Effector memory CD8-positive, alpha-beta T cell (primary cell): Measurements from ENCODE around the gene MXI1.

Experiments used
- ATAC-seq: fragments of 150-1000 bp; cut with Tn5 transposase; replicated peaks from 2 replicates; pipeline ENCODE4 v1.10.0; 2021; ENCODE audit warnings: mild to moderate bottlenecking, moderate library complexity
- DNase-seq, 3 experiments: peaks; one replicate each; pipeline ENCODE4 v3.0.0; 2021
- H3K27ac Mint-ChIP-seq, 2 donors: one replicate each; pipeline ENCODE4 v1.8.0; 2022; ENCODE audit warnings: mild to moderate bottlenecking in 2 of 2, mixed read lengths in 2 of 2, moderate library complexity in 2 of 2
- H3K27me3 Mint-ChIP-seq, 2 donors: one replicate each; pipeline ENCODE4 v1.8.0; 2022; ENCODE audit warnings: mixed read lengths in 2 of 2
- H3K36me3 Mint-ChIP-seq: one replicate; pipeline ENCODE4 v1.8.0; 2022; ENCODE audit warnings: mild to moderate bottlenecking, moderate library complexity, mixed read lengths; ENCODE audit not compliant: insufficient read depth
- H3K4me1 Mint-ChIP-seq, 2 donors: one replicate each; pipeline ENCODE4 v1.8.0; 2022; ENCODE audit warnings: low read depth in 2 of 2, mixed read lengths in 2 of 2
- H3K4me3 Mint-ChIP-seq, 2 donors: one replicate each; pipeline ENCODE4 v1.8.0; 2022; ENCODE audit warnings: mild to moderate bottlenecking in 2 of 2, mixed read lengths in 2 of 2, moderate library complexity in 2 of 2
- H3K9me3 Mint-ChIP-seq, 2 donors: one replicate each; pipeline ENCODE4 v1.8.0; 2022; ENCODE audit warnings: mixed read lengths in 2 of 2
- total RNA-seq, 9 experiments: gene quantifications; one replicate each; lab custom pipeline; 2026; lab: John Stamatoyannopoulos, UW

Gene MXI1
- 20.3 to 123 (median 61.8) reads per million in 9 experiments for total RNA-seq

DNA sequence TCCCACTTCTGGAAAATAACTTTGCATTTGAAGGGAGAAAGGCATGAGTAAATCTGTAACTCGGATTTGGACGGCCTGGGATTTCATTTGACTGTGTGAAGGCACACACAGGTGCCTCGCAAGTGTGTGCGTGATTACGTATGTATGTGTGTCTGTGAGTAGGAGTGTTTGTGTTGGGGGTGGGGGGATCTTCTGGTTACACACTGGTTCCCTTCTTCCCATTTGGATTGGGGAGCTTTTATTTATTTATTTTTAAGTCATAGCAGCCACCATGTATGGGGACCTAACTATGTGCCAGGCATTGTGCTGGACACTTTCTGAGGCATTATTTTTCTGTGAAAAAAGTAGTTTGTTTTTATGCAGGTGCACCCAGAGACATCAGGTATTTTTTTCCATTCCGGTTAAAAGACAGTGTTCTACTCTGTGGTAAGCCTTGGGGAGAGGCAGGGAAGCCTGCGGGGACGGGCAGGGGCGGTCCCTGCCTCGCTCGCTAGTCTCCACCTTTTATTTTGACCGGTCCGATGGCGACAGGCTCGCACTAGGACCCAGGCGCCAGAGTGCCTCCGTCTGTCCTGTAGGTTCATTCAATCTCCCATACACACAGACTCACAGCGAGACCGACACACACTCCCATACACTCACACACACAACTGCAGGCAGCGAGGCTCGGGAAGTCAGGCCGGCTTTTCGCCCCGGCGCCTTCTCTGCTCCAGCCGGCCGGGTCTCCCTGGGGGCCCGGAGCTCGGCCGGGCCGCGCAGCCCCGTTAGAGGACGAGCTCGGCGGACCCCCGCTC is at the start of gene MXI1:
TSS of gene MXI1 (plus strand) at position 595 of the 794 bp plus-strand sequence. CDS start 204 bp downstream, outside the sequence.
- Mint-ChIP-seq H3K27ac (peak within 1 kb of the TSS; percentile 95 to 98), H3K4me1 (peaks cover 34 to 45% of the 10 kb centered on the region in 2 donors)
- ATAC-seq = no peak

DNA sequence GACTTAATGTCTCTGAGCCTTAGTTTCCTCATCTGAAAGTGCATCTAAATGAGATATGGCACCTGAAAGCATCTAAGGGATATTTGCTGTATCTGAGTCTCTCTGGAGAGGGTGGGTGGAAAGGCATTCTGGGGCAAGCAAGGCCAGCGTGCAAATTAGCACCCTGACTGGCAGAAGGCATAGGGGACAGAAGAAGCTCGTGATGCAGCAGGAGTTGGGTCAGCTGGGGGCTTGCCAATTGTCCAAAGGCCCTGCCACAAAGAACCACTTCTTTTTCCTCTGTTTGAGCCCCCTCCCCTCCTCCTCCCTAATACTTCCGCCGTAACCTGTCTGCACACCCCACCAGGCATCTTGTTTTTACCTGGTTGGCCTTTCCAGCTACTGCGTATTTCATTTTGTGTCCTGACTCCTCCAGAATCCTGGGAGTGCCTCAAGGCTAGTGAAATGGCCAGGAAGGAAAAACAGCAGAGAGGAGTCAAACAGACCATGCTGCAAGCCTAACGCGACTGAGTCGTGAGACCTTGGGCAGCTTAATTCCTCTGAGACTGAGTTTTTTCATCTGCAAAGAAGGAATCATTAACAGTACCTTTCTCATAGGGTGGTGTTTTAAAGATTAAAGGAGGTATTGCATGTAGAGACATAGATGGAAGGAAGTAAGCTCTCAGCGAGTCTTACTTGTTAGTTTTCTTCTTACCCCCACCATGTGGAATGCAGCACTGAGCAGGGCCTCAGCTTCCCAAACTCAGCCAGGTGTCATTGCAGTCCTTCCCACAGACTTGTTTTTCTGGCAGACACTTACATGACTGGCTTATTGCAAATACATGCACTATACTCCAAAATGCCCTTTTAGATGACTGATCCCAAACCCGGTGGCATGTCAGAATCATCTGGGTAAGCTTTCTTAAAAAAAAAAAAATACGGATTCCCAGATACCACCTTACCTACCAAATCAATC is 49.1 kb upstream of the MXI1 start:
- H3K9me3 Mint-ChIP-seq = no peaks in the 10 kb centered on the region
- no peak overlapping the region for H3K27ac Mint-ChIP-seq
- peaks cover 35 to 36% of the 10 kb centered on the region in 2 donors for H3K4me1 Mint-ChIP-seq
- no peak for DNase-seq
- H3K27me3 Mint-ChIP-seq = peaks cover 57 to 84% of the 10 kb centered on the region in 2 donors
- H3K4me3 Mint-ChIP-seq = peak overlapping the region; percentile 61 to 72
- ATAC-seq = no peak
- H3K36me3 Mint-ChIP-seq = peaks cover 20% of the 10 kb centered on the region

More for the DNA sequence above, at the start of gene MXI1:
- Mint-ChIP-seq H3K4me3 (peak within 1 kb of the TSS; percentile 85 to 97), H3K27me3 (peaks cover 6 to 35% of the 10 kb centered on the region in 2 donors), H3K9me3 (no peaks in the 10 kb centered on the region), H3K36me3 (peaks cover 31% of the 10 kb centered on the region)
- no peak for DNase-seq

DNA sequence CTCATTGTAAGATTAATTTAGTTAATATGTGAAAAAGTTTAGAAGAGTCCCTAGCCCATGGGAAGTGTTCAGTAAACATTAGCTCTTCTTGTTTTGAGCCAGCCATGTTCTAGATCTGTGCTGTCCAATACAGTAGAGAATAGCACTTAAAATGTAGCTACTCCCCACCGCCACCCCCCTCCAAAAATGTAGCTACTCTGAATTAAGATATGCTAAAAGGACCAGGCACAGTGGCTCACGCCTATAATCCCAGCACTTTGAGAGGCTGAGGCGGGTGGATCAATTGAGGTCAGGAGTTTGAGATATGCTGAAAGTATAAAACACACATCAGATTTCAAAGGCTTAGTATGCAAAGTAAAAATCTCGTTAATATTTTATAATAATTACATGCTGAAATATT is 47.3 kb upstream of the MXI1 start:
- DNase-seq (no peak), ATAC-seq (no peak)
- Mint-ChIP-seq H3K27me3 (peaks cover 57 to 84% of the 10 kb centered on the region in 2 donors), H3K9me3 (no peaks in the 10 kb centered on the region), H3K36me3 (peaks cover 20% of the 10 kb centered on the region), H3K4me1 (peaks cover 29 to 32% of the 10 kb centered on the region in 2 donors), H3K4me3 (no peak overlapping the region), H3K27ac (no peak overlapping the region)

DNA sequence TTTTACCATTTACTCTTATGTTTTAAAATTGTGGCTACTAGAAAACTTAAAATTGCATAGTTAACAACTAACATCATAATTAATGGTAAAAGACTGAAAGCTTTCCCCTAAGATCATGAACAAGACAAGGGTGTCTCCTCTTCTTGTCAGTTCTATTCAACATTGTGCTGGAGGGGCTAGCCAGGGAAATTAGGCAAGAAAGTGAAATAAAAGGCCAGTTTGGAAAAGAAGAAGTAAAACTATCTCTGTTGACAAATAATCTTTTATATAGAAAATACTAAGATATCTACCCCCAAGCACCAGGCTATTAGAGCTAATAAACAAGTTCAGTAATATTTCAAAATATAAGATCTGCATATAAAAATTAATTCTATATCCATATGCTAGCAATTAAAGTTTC is 46.9 kb upstream of the MXI1 start:
- H3K27me3 Mint-ChIP-seq = peaks cover 58 to 84% of the 10 kb centered on the region in 2 donors
- H3K27ac Mint-ChIP-seq = no peak overlapping the region
- H3K4me1 Mint-ChIP-seq = peaks cover 25 to 30% of the 10 kb centered on the region in 2 donors
- H3K9me3 Mint-ChIP-seq = no peaks in the 10 kb centered on the region
- H3K36me3 Mint-ChIP-seq = peaks cover 20% of the 10 kb centered on the region
- DNase-seq = no peak
- no peak overlapping the region for H3K4me3 Mint-ChIP-seq
- ATAC-seq = no peak

DNA sequence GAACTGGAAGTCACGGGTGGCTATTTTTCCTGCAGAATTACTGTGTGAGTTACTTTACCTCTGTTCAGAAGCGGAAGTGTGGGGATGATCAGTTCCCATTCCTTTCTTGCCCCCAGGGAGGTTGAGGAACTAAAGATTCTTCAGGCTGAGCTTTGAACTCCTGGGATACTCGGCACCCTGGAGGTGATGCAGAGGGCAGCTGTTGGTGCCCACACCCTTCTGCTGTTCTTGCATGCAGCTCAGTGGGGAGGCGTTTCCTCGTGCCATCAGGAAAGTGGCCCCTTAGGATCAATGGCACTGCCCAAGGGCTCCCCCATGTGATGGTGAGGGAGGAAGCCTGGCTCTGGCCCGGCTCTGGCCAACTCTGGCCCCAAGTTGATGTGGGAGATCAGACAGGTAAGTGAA is 44.7 kb upstream of the MXI1 start:
- H3K4me1 Mint-ChIP-seq = peaks cover 10 to 14% of the 10 kb centered on the region in 2 donors
- H3K27me3 Mint-ChIP-seq = peaks cover 70 to 88% of the 10 kb centered on the region in 2 donors
- H3K36me3 Mint-ChIP-seq = peaks cover 3% of the 10 kb centered on the region
- no peak overlapping the region for H3K4me3 Mint-ChIP-seq
- H3K27ac Mint-ChIP-seq = no peak overlapping the region
- ATAC-seq = no peak
- H3K9me3 Mint-ChIP-seq = no peaks in the 10 kb centered on the region
- no peak for DNase-seq

DNA sequence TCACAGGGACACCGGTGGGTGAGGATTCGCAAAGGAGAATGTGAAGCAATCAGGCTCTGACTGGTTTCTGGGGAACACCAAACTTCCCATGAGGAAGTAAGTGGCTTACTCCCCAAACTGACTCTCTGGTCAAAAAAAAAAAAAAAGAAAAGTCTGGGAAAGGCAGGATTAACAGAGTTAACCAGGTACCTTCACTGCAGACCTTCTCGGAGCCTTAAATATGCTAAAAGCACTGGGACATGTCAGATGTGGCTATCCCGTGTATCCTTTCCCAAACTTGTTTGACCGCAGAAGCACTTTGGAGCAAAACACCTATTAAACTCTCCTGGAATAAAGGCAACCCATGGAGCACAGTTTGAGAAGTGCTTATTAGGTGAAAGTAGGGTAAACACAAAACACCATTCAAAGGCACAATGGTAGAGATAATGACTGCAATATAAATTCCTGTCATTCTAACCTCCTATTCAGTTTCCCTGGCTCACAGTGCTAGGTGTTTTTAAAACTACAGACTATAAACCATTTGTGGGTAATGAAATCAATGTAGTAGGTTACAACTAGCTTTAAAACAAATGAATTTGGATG is 44.1 kb upstream of the MXI1 start:
- DNase-seq (no peak), ATAC-seq (no peak)
- Mint-ChIP-seq H3K27ac (no peak overlapping the region), H3K4me1 (peaks cover 12 to 14% of the 10 kb centered on the region in 2 donors), H3K4me3 (no peak overlapping the region), H3K27me3 (peaks cover 75 to 88% of the 10 kb centered on the region in 2 donors), H3K36me3 (peaks cover 3% of the 10 kb centered on the region), H3K9me3 (no peaks in the 10 kb centered on the region)

DNA sequence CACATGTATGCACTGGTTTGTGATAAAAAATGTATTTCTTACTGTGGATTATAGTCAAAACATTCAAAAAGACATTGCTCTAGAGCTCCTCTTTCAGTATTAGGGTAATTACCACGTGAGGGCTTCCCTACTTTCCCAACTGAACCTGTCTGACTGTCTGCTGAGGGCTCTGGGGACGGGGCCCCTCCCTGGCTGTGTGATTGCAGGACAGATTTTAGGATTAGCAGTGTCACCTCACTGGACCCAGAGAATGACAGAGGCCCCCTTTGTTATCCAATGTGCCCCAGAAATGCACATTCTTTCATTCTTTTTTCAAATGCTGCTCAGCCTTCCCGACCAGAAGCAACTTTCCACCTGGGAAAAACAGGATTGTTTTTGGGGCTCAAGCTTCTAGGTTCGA is 43.6 kb upstream of the MXI1 start:
- Mint-ChIP-seq H3K4me1 (peaks cover 16 to 20% of the 10 kb centered on the region in 2 donors), H3K27ac (no peak overlapping the region), H3K4me3 (no peak overlapping the region), H3K9me3 (no peaks in the 10 kb centered on the region), H3K27me3 (peaks cover 75 to 88% of the 10 kb centered on the region in 2 donors), H3K36me3 (peaks cover 3% of the 10 kb centered on the region)
- DNase-seq (no peak), ATAC-seq (no peak)

DNA sequence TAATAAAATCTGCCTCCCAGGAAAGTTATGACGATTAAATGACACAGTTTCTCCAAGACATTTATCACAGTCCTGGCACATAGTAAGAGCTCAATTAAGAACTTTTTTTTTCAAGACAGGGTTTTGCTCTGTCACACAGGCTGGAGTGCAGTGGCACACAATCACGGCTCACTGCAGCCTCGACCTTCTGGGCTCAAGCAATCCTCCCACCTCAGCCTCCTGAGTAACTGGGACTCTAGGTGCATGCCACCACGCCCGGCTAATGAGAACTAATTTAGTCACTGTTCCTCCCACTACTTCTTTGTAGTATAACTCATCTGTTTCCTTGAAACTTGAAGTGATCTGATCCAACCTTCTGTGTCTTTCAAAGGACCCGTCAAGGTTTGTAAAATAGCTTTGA is 42.2 kb upstream of the MXI1 start:
- peaks cover 3% of the 10 kb centered on the region for H3K36me3 Mint-ChIP-seq
- DNase-seq (no peak), ATAC-seq (no peak)
- no peak overlapping the region for H3K4me3 Mint-ChIP-seq
- peaks cover 75 to 89% of the 10 kb centered on the region in 2 donors for H3K27me3 Mint-ChIP-seq
- no peaks in the 10 kb centered on the region for H3K9me3 Mint-ChIP-seq
- no peak overlapping the region for H3K27ac Mint-ChIP-seq
- peaks cover 22 to 23% of the 10 kb centered on the region in 2 donors for H3K4me1 Mint-ChIP-seq

DNA sequence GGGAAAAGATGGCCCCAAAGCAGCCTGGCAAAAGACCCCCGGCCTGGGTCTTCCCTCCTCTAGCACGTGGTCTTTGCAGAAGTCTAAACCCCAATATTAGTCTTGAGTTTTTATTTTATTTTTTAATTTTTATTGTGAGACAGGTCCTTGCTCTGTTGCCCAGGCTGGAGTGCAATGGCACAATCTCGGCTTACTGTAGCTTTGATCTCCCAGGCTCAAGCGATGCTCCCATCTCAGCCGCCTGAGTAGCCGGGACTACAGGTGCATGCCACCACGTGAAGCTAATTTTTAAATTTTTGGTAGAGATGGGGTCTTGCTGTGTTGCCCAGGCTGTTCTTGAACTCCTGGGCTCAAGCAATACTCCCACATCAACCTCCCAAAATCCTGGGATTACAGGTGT is 40.3 kb upstream of the MXI1 start:
- Mint-ChIP-seq H3K27me3 (peaks cover 80 to 93% of the 10 kb centered on the region in 2 donors), H3K27ac (no peak overlapping the region), H3K4me1 (peaks cover 29% of the 10 kb centered on the region in 2 donors), H3K36me3 (no peaks in the 10 kb centered on the region), H3K9me3 (no peaks in the 10 kb centered on the region), H3K4me3 (no peak overlapping the region)
- DNase-seq (no peak), ATAC-seq (no peak)

DNA sequence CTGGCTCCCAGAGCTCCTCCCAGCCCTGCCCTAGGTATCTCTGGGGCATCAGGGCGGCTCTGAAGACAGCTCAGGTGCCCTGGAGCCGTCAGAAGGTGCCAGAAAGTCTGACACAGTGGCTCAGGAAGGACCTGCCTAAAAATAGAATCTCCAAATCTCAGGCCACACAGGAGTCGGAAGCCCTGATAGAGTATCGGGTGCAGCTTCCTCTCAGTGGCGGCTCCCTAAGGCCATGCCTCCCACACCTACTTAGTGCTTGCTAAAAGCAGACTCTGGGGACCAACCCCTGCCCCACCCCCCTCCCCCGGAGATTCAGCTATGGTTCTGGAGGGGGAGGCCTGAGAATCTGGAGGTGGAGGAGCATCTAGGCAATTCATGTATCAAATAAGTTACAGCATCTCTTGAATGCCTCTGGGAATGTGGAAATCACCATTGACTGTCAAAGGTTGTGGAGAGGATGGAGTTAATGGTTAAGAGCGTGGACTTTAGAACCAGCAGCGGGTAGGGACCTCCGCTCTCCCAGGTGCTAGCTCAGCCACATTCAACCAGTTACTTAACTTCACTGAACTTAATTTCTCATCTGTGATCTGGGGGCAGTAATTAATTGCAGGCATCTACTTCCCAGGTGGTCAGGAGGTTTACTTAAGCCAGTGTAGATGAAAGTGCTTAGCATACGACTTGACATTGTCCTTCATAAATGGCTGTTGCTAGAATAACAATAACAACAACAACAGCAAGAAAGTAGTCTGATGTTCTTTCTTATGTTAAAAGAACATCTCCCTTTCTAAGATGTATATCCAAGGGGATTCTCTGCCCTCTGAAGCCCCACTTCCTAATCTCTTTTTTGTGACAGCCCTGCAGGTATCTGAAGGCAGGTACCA is 38.6 kb upstream of the MXI1 start:
- peak; percentile 66 for ATAC-seq
- no peak for DNase-seq
- H3K9me3 Mint-ChIP-seq = no peaks in the 10 kb centered on the region

DNA sequence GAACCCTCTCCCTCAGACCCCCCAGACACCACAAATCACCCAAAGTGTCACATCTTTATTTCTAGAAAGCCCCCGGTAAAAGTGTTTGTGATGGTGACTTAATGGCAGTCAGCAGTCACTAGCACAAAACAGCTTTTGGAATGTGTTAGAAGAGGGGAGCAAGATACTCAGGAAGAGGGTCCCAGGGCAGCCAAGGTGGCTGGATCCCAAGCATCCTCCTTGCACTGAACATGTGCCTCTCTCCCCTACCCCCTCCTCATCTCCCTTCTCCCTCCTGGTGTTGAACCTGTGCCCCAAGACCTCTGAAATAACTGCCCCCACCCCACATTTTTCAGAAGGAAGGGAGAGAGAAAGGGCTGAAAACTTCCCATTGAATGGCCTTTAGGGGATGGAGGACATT is 37.8 kb upstream of the MXI1 start:
- Mint-ChIP-seq H3K27me3 (peaks cover 78 to 94% of the 10 kb centered on the region in 2 donors), H3K27ac (no peak overlapping the region), H3K36me3 (peaks cover 3% of the 10 kb centered on the region), H3K9me3 (no peaks in the 10 kb centered on the region), H3K4me3 (no peak overlapping the region), H3K4me1 (peaks cover 24 to 29% of the 10 kb centered on the region in 2 donors)
- ATAC-seq (no peak), DNase-seq (no peak)

More for the DNA sequence above, 38.6 kb upstream of the MXI1 start:
- Mint-ChIP-seq H3K27ac (no peak overlapping the region), H3K27me3 (peaks cover 81 to 94% of the 10 kb centered on the region in 2 donors), H3K4me1 (peaks cover 24 to 29% of the 10 kb centered on the region in 2 donors), H3K4me3 (no peak overlapping the region), H3K36me3 (peaks cover 3% of the 10 kb centered on the region)

DNA sequence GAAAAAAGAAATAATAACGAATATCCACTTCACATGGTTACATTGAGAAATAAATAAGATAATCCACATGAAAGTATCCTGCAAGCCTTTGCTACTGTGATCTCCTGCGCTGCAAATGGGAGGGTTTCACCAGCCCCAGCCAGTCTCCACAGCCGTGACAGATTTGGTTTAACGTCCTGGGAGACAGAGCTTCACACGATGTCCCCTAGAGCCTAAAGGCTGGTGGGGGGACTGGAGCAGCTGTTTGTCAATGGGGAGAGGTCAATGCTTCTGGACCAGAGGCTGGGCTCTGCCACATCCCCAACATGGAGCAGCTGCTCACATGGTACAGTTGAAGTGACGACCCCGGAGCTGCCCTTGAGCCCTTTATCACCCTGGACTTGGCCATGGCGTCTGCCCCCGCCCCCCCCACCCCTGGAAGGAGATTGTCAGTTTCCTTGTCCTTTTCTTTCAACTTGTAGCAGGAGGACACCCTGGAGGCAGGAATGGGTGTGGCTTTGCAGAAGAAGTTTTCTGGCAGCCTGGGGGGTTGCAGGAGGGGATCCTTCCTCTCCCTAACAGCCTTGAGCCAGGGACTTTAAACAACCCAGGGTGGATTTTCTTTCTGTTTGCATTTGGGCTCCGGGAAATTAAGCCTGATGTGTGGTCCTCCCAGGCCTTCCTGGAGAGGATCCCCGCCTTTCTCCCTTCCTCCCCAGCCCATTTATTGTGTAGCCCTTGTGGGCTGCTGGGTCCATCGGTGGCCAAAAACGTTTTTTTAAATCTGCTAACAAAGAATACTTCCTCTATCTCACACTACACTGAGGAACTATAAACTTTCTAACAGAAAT is 37.0 kb upstream of the MXI1 start:
- no peak overlapping the region for H3K27ac Mint-ChIP-seq
- H3K4me3 Mint-ChIP-seq = no peak overlapping the region
- DNase-seq (no peak), ATAC-seq (no peak)
- H3K4me1 Mint-ChIP-seq = peaks cover 24 to 29% of the 10 kb centered on the region in 2 donors
- H3K9me3 Mint-ChIP-seq = no peaks in the 10 kb centered on the region
- peaks cover 3% of the 10 kb centered on the region for H3K36me3 Mint-ChIP-seq
- H3K27me3 Mint-ChIP-seq = peaks cover 81 to 94% of the 10 kb centered on the region in 2 donors
